Measurements from ENCODE around the gene CES2. TPM values are rescaled to one million over a fixed set of nuclear protein-coding genes. Genes with fewer than 3 reads are reported as not detected.
A peak's percentile ranks its signal among the peaks of the same experiment; 100 is the strongest.

CES2 gene
- total RNA-seq, 1 experiment from 2014 or later: 65.7 TPM

GRCh38 chr16:66936889-66937554 is 1.7 kb downstream of the CES2 start:
- H3K27ac Mint-ChIP-seq (ENCODE audit: low read depth, unreplicated experiment): peak overlapping the region; percentile 94
- BruUV-seq (replicated peaks): no TSS peak
- no peaks in the 10 kb centered on the region for H3K27me3 Mint-ChIP-seq (ENCODE audit: insufficient read depth, unreplicated experiment)
- no peak for TF ChIP-seq CTCF (IDR thresholded peaks at IDR 0.05; ENCODE audit: unreplicated experiment)
- H3K36me3 Mint-ChIP-seq (ENCODE audit: insufficient read depth, unreplicated experiment): peaks cover 39% of the 10 kb centered on the region
- H3K4me3 Mint-ChIP-seq (ENCODE audit: unreplicated experiment): peak overlapping the region; percentile 97
- ChIA-PET POLR2A (interaction anchor here (0.8 to 1.6 kb wide), 9 partner anchors 9 to 271 kb away, joined by 3 to 8 read pairs (median 4); partner anchors contain the start of gene PDP2), CTCF (interaction anchor here (0.6 to 1.9 kb wide), 7 partner anchors 8 to 595 kb away, joined by 3 to 10 read pairs (median 4); no protein-coding TSS in a partner anchor)
- intact Hi-C loops (cut with micrococcal nuclease): no loop called here
- DNase-seq (ENCODE audit: unreplicated experiment): no peak
- H3K4me1 Mint-ChIP-seq (ENCODE audit: insufficient read depth, unreplicated experiment): peaks cover 31% of the 10 kb centered on the region
- no peaks in the 10 kb centered on the region for H3K9me3 Mint-ChIP-seq (ENCODE audit: unreplicated experiment)

- TF ChIP-seq CTCF (IDR thresholded peaks at IDR 0.05; ENCODE audit: unreplicated experiment): no peak
- Mint-ChIP-seq H3K27me3 (ENCODE audit: insufficient read depth, unreplicated experiment) (no peaks in the 10 kb centered on the region), H3K36me3 (ENCODE audit: insufficient read depth, unreplicated experiment) (peaks cover 47% of the 10 kb centered on the region), H3K9me3 (ENCODE audit: unreplicated experiment) (no peaks in the 10 kb centered on the region), H3K4me3 (ENCODE audit: unreplicated experiment) (peak overlapping the region; percentile 97), H3K27ac (ENCODE audit: low read depth, unreplicated experiment) (no peak overlapping the region), H3K4me1 (ENCODE audit: insufficient read depth, unreplicated experiment) (peaks cover 24% of the 10 kb centered on the region)
- DNase-seq (ENCODE audit: unreplicated experiment): no peak
- POLR2A ChIA-PET: interaction anchor here (1.1 to 1.6 kb wide), 3 partner anchors 9 to 43 kb away, joined by 3 to 6 read pairs (median 3); no protein-coding TSS in a partner anchor
- intact Hi-C loops (cut with micrococcal nuclease): no loop called here
- BruUV-seq (replicated peaks): no TSS peak
- CTCF ChIA-PET: interaction anchor here (0.7 to 3.2 kb wide), 3 partner anchors 15 to 43 kb away, joined by 3 to 15 read pairs (median 3); no protein-coding TSS in a partner anchor
These were observed 2.5 kb downstream of the CES2 start for GRCh38 chr16:66937725-66938337.

- H3K36me3 Mint-ChIP-seq (ENCODE audit: insufficient read depth, unreplicated experiment): peaks cover 50% of the 10 kb centered on the region
- peaks cover 11% of the 10 kb centered on the region for H3K4me1 Mint-ChIP-seq (ENCODE audit: insufficient read depth, unreplicated experiment)
- POLR2A ChIA-PET: interaction anchor here (1.4 kb wide), 1 partner anchor 9 kb away, joined by 4 read pairs; no protein-coding TSS in a partner anchor
- H3K27ac Mint-ChIP-seq (ENCODE audit: low read depth, unreplicated experiment): no peak overlapping the region
- DNase-seq (ENCODE audit: unreplicated experiment): no peak
- no peak for TF ChIP-seq CTCF (IDR thresholded peaks at IDR 0.05; ENCODE audit: unreplicated experiment)
- H3K9me3 Mint-ChIP-seq (ENCODE audit: unreplicated experiment): no peaks in the 10 kb centered on the region
- intact Hi-C loops (cut with micrococcal nuclease): no loop called here
- BruUV-seq (replicated peaks): no TSS peak
- CTCF ChIA-PET: interaction anchor here (0.6 to 3.2 kb wide), 2 partner anchors 44 to 89 kb away, joined by 3 to 15 read pairs; no protein-coding TSS in a partner anchor
- no peak overlapping the region for H3K4me3 Mint-ChIP-seq (ENCODE audit: unreplicated experiment)
- H3K27me3 Mint-ChIP-seq (ENCODE audit: insufficient read depth, unreplicated experiment): no peaks in the 10 kb centered on the region
These were observed 4.0 kb downstream of the CES2 start for GRCh38 chr16:66939366-66939765.

- no peak for DNase-seq (ENCODE audit: unreplicated experiment)
- Mint-ChIP-seq H3K36me3 (ENCODE audit: insufficient read depth, unreplicated experiment) (peaks cover 50% of the 10 kb centered on the region), H3K4me3 (ENCODE audit: unreplicated experiment) (no peak overlapping the region), H3K9me3 (ENCODE audit: unreplicated experiment) (no peaks in the 10 kb centered on the region), H3K27ac (ENCODE audit: low read depth, unreplicated experiment) (no peak overlapping the region), H3K27me3 (ENCODE audit: insufficient read depth, unreplicated experiment) (no peaks in the 10 kb centered on the region), H3K4me1 (ENCODE audit: insufficient read depth, unreplicated experiment) (peaks cover 11% of the 10 kb centered on the region)
- intact Hi-C loops (cut with micrococcal nuclease): no loop called here
- ChIA-PET CTCF (interaction anchor here (3.2 kb wide), 1 partner anchor 45 kb away, joined by 15 read pairs; no protein-coding TSS in a partner anchor), POLR2A (interaction anchor here (0.9 to 1.4 kb wide), 2 partner anchors 9 to 10 kb away, joined by 3 to 4 read pairs; no protein-coding TSS in a partner anchor)
- TF ChIP-seq CTCF (IDR thresholded peaks at IDR 0.05; ENCODE audit: unreplicated experiment): no peak
- no TSS peak for BruUV-seq (replicated peaks)
These were observed 4.9 kb downstream of the CES2 start for GRCh38 chr16:66940236-66940635.
